Effector memory CD4-positive, alpha-beta T cell (primary cell): ENCODE data around the gene COL6A2.

Experiments used
- DNase-seq, 3 donors: peaks; one replicate each; pipeline ENCODE4 v3.0.0-alpha.2; 2020
- H3K27ac ChIP-seq: 2 replicates; pipeline ENCODE4 v1.7.0; 2013; ENCODE audit warnings: mild to moderate bottlenecking, low read length, moderate library complexity; ENCODE audit not compliant: insufficient read depth, poor library complexity, severe bottlenecking
- H3K27me3 ChIP-seq: replicated peaks from 2 replicates; pipeline ENCODE4 v1.7.0; 2013; ENCODE audit warnings: mild to moderate bottlenecking, low read length; ENCODE audit not compliant: insufficient read depth, control insufficient read depth, poor library complexity, severe bottlenecking
- H3K36me3 ChIP-seq: 2 replicates; pipeline ENCODE4 v1.7.0; 2013; ENCODE audit warnings: mild to moderate bottlenecking, low read length, moderate library complexity; ENCODE audit not compliant: control insufficient read depth, insufficient read depth
- H3K4me1 ChIP-seq: 2 replicates; pipeline ENCODE4 v1.7.0; 2013; ENCODE audit warnings: low read length, mild to moderate bottlenecking; ENCODE audit not compliant: control insufficient read depth, insufficient read depth, poor library complexity, severe bottlenecking
- H3K4me3 ChIP-seq: 2 replicates; pipeline ENCODE4 v1.7.0; 2013; ENCODE audit warnings: low read length, low read depth, mild to moderate bottlenecking; ENCODE audit not compliant: insufficient read depth, poor library complexity, severe bottlenecking
- H3K9me3 ChIP-seq: 2 replicates; pipeline ENCODE4 v1.7.0; 2013; ENCODE audit warnings: mild to moderate bottlenecking, low read length, moderate library complexity; ENCODE audit not compliant: control insufficient read depth

The COL6A2 gene

GRCh38 chr21:46114963-46115362 lies 17.1 kb downstream of the COL6A2 start:
- no peaks in the 10 kb centered on the region for H3K36me3 ChIP-seq
- H3K4me3 ChIP-seq: no peak overlapping the region
- DNase-seq: no peak

DNA sequence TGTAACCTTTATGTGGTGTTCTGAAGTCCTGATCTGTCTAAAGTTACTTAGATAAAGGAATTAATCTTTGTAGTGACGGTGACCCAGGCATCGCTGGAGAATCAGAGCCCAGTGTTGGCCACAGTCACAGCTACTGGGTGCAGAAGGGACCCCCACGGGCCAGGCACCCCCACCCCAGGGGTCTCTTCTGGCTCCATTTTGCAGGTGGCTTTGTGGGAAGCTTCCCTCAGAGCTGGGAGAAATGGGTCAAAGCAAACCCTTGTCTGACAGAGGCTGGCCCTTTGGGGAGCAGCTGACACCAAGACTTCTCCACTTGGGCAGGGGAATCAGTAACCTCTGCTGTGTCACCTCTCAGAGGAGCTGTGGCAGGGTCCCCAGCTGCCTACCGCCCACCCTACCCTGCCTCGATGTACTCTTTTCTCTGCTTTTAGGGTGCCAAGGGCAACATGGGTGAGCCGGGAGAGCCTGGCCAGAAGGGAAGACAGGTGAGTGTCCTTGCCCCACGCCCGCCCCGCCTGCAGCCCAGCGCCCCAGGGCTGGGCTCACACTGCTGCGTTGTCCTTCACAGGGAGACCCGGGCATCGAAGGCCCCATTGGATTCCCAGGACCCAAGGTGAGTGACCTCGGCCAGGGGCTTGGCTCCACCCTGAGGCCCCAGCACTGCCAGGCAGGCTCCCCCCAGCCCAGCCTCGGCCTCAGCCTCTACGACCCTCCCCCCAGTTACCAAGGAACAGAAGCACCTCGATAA lies 17.7 kb downstream of the COL6A2 start:
- Histone ChIP-seq H3K36me3 (no peaks in the 10 kb centered on the region), H3K4me1 (no peaks in the 10 kb centered on the region), H3K4me3 (no peak overlapping the region), H3K9me3 (no peaks in the 10 kb centered on the region), H3K27me3 (no peaks in the 10 kb centered on the region), H3K27ac (no peak overlapping the region)
- no peak for DNase-seq

More at GRCh38 chr21:46114963-46115362, 17.1 kb downstream of the COL6A2 start:
- no peaks in the 10 kb centered on the region for H3K9me3 ChIP-seq
- no peaks in the 10 kb centered on the region for H3K4me1 ChIP-seq
- no peak overlapping the region for H3K27ac ChIP-seq
- H3K27me3 ChIP-seq: no peaks in the 10 kb centered on the region

- Histone ChIP-seq H3K9me3 (no peaks in the 10 kb centered on the region), H3K4me3 (no peak overlapping the region), H3K4me1 (no peaks in the 10 kb centered on the region), H3K27me3 (no peaks in the 10 kb centered on the region), H3K36me3 (no peaks in the 10 kb centered on the region), H3K27ac (no peak overlapping the region)
- DNase-seq: no peak
These were observed 18.4 kb downstream of the COL6A2 start for GRCh38 chr21:46116189-46116775.

GRCh38 chr21:46116776-46117585 lies 19.1 kb downstream of the COL6A2 start:
- H3K36me3 ChIP-seq: no peaks in the 10 kb centered on the region
- H3K4me1 ChIP-seq: no peaks in the 10 kb centered on the region
- H3K27me3 ChIP-seq: no peaks in the 10 kb centered on the region
- H3K27ac ChIP-seq: no peak overlapping the region
- no peak for DNase-seq
- no peaks in the 10 kb centered on the region for H3K9me3 ChIP-seq
- H3K4me3 ChIP-seq: no peak overlapping the region

DNA sequence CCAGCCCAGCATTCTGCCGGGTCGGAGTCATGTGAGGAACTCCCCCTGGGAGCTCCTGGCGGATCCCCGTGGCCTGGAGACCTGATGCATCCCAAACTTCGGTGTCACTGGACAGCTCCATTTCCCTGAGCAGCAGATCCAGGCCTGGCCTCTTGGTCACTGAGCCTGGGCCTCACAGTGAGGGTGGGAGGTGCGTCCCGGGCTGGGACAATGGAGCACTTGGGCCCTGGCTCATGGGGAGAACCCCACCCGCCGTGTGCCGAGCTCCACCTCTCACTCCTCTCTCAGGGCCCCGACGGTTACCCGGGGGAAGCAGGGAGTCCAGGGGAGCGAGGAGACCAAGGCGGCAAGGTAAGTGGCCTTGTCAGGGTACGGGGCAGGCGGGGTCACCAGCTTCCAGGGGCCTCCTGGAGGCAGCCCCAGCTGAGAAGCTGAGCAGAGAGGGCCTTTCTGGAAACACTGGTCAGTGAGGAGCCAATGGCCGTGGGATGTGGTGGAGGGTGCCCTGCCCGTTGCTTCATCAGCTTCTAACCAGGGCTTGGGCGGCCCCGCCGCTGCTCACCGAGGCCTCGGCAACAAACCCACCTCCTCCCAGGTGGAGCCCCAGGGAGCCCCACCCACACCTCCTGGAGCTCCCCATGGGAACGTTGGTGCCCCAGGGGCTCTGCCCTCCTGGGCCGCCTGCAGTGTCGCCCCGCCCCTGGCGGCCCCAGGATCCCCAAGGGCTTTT lies 19.8 kb downstream of the COL6A2 start:
- H3K4me1 ChIP-seq: no peaks in the 10 kb centered on the region
- no peak overlapping the region for H3K27ac ChIP-seq
- no peak overlapping the region for H3K4me3 ChIP-seq
- no peaks in the 10 kb centered on the region for H3K36me3 ChIP-seq
- H3K27me3 ChIP-seq: no peaks in the 10 kb centered on the region
- no peaks in the 10 kb centered on the region for H3K9me3 ChIP-seq
- no peak for DNase-seq

GRCh38 chr21:46118316-46119143 lies 20.6 kb downstream of the COL6A2 start:
- H3K4me3 ChIP-seq: no peak overlapping the region
- H3K27ac ChIP-seq: no peak overlapping the region
- H3K4me1 ChIP-seq: no peaks in the 10 kb centered on the region
- no peaks in the 10 kb centered on the region for H3K9me3 ChIP-seq
- no peak for DNase-seq
- no peaks in the 10 kb centered on the region for H3K36me3 ChIP-seq
- H3K27me3 ChIP-seq: no peaks in the 10 kb centered on the region

- no peaks in the 10 kb centered on the region for H3K4me1 ChIP-seq
- no peaks in the 10 kb centered on the region for H3K36me3 ChIP-seq
- no peak overlapping the region for H3K4me3 ChIP-seq
- H3K9me3 ChIP-seq: no peaks in the 10 kb centered on the region
- no peaks in the 10 kb centered on the region for H3K27me3 ChIP-seq
- no peak for DNase-seq
- no peak overlapping the region for H3K27ac ChIP-seq
These were observed 21.3 kb downstream of the COL6A2 start for GRCh38 chr21:46119144-46119636.

DNA sequence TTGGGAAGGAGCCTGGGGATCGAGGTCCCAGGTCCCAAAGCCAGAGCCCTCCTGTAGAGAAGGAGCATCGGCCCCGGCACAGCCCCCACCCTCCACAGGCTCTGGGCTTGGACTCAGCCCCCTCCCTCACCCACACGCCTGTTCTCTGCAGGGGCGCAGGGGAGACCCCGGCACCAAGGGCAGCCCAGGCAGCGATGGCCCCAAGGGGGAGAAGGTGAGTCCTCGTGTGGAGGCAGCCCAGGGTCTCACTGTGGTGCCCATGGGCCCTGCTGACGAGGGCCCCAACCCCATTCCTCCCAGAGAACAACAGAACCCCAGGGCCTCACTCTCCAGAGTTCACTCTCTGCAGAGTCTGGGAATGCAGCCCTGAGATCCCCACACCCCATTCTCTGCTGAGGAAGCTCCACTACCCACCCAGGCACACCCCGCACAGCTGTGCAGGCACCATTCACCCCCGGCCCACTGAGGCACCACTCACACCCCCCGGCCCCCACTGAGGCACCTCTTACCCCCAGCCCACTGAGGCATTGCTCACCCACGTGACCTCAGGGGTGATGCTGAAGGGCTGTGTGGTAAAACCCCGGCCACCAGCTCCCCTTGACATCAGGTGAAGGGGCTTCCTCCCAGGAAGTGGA lies 21.8 kb downstream of the COL6A2 start:
- H3K27me3 ChIP-seq: no peaks in the 10 kb centered on the region
- no peaks in the 10 kb centered on the region for H3K36me3 ChIP-seq

More for the DNA sequence above, 21.8 kb downstream of the COL6A2 start:
- no peak overlapping the region for H3K27ac ChIP-seq
- H3K4me3 ChIP-seq: no peak overlapping the region
- no peaks in the 10 kb centered on the region for H3K4me1 ChIP-seq
- H3K9me3 ChIP-seq: no peaks in the 10 kb centered on the region
- no peak for DNase-seq
